HG03521 (cell line): ENCODE measurements around the gene ASB4.
"Not testable (repeated sequence)": the region's sequence is repeated elsewhere in the genome, so short reads cannot be mapped to it uniquely, and the experiment has no call there.

Experiments used
- ATAC-seq: cut with Tn5 transposase; IDR thresholded peaks from one replicate; pipeline ENCODE4 v1.9.1; 2021; ENCODE audit warnings: mild to moderate bottlenecking, moderate library complexity; ENCODE audit not compliant: unreplicated experiment

The ASB4 gene

GRCh38 chr7:95485391-95486123 lies at the start of gene ASB4:
Gene ASB4 (plus strand): TSS chr7:95485943. CDS start chr7:95485972, 29 bp downstream.
- no peak for ATAC-seq

GRCh38 chr7:95436407-95436806 lies 49.3 kb upstream of the ASB4 start:
- no peak for ATAC-seq

- ATAC-seq, result no peak
Measured at GRCh38 chr7:95440394-95441038, 45.2 kb upstream of the ASB4 start.

GRCh38 chr7:95441042-95441823 lies 44.5 kb upstream of the ASB4 start:
- ATAC-seq, result no peak

- ATAC-seq, result no peak
Measured at GRCh38 chr7:95444796-95445195, 40.9 kb upstream of the ASB4 start.

GRCh38 chr7:95446618-95447017 lies 39.1 kb upstream of the ASB4 start:
- no peak for ATAC-seq

GRCh38 chr7:95454438-95455045 lies 31.2 kb upstream of the ASB4 start:
- no peak for ATAC-seq

- no peak for ATAC-seq
Measured at GRCh38 chr7:95457947-95458346, 27.8 kb upstream of the ASB4 start.

- ATAC-seq, result not testable (repeated sequence)
Measured at GRCh38 chr7:95460653-95461052, 25.1 kb upstream of the ASB4 start.

- ATAC-seq, result no peak
Measured at GRCh38 chr7:95467912-95468607, 17.7 kb upstream of the ASB4 start.

- ATAC-seq, result no peak
Measured at GRCh38 chr7:95469187-95469586, 16.6 kb upstream of the ASB4 start.

GRCh38 chr7:95469848-95470247 lies 15.9 kb upstream of the ASB4 start:
- ATAC-seq, result no peak

GRCh38 chr7:95470452-95470851 lies 15.3 kb upstream of the ASB4 start:
- peak; percentile 100 for ATAC-seq

- ATAC-seq, result no peak
Measured at GRCh38 chr7:95471071-95471470, 14.7 kb upstream of the ASB4 start.

GRCh38 chr7:95472581-95473161 lies 13.1 kb upstream of the ASB4 start:
- no peak for ATAC-seq

- no peak for ATAC-seq
Measured at GRCh38 chr7:95473276-95473985, 12.3 kb upstream of the ASB4 start.

GRCh38 chr7:95476072-95476847 lies 9.5 kb upstream of the ASB4 start:
- no peak for ATAC-seq

GRCh38 chr7:95476904-95477594 lies 8.7 kb upstream of the ASB4 start:
- ATAC-seq, result peak; percentile 69
